IMR-90 (cell line): ENCODE measurements around the gene PNKP.

Experiments used
- BHLHE40 ChIP-seq: fragments of 150-350 bp; IDR thresholded peaks from 2 replicates; pipeline ENCODE4 v1.6.1; 2016; ENCODE audit warnings: mild to moderate bottlenecking, low read depth, low read length
- CHD1 ChIP-seq: IDR thresholded peaks from 2 replicates; pipeline ENCODE4 v1.6.1; 2012; ENCODE audit warnings: low read depth, low read length, improper control_type of control experiment
- CTCF ChIP-seq: conservative IDR thresholded peaks from 2 replicates; pipeline ENCODE4 v1.5.1; 2012; ENCODE audit warnings: mild to moderate bottlenecking, low read depth, low read length, improper control_type of control experiment
- MXI1 ChIP-seq: IDR thresholded peaks from 2 replicates; pipeline ENCODE4 v1.6.1; 2012; ENCODE audit warnings: low read depth, mild to moderate bottlenecking, low read length, moderate library complexity, borderline replicate concordance
- RAD21 ChIP-seq: IDR thresholded peaks from 2 replicates; pipeline ENCODE4 v1.6.1; 2012; ENCODE audit warnings: low read length, improper control_type of control experiment
- RCOR1 ChIP-seq: IDR thresholded peaks from 2 replicates; pipeline ENCODE4 v1.6.1; 2012; ENCODE audit warnings: mild to moderate bottlenecking, low read length, improper control_type of control experiment; ENCODE audit not compliant: insufficient replicate concordance
- SMC3 ChIP-seq: fragments of 150-350 bp; IDR thresholded peaks from 2 replicates; pipeline ENCODE4 v1.6.1; 2016; ENCODE audit warnings: low read depth, mild to moderate bottlenecking, antibody characterized with exemption, low read length, moderate library complexity

GRCh38 chr19:49837009-49837310, 30.4 kb downstream of the PNKP start:
- TF ChIP-seq RAD21 (no peak), CTCF (no peak), SMC3 (no peak), MXI1 (no peak), CHD1 (no peak), BHLHE40 (no peak), RCOR1 (no peak)
